D341Med (cell line): ENCODE data around the gene BLOC1S1.

Source experiments
- DNase-seq: peaks from one replicate; pipeline ENCODE4 v3.0.0; 2012; ENCODE audit warnings: low spot score

The BLOC1S1 gene

DNA sequence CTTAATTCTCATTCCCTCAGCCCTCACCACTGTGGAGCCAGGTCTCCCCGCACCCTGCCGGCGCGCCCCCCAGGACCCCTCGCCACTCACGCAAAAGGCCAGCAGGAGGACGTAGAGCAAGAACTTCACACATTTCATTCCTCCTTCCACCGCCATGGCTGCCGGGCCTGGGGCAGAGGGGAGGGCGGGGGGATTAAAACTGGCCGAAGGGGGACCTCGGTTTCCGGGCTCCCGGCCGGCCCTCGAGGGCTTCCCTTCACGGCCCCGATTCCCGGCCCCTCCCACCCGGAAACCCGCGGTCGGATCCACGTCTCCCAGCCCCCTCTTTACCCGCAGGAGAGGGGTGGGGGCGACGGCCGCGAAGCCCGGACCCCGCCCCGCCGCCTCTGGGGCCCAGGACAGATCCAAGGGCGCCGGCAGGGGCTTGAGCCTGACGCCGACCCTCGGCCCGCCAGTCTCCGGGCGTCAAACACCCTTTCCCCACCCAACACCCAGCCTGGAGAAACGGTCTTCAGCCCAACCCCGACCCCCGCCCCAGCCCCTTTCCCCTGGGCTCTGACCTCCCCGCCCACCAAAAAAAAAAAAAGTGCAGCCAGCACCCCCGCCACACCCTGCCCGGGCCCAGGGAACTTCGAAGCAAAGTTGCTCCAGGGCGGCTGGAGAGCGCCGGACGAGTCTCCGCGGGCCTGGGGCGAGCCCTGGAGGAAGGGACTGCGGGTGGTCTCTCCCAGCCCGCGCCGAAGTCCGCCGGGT lies 12.5 kb downstream of the BLOC1S1 start:
- DNase-seq, result peak; percentile 71

DNA sequence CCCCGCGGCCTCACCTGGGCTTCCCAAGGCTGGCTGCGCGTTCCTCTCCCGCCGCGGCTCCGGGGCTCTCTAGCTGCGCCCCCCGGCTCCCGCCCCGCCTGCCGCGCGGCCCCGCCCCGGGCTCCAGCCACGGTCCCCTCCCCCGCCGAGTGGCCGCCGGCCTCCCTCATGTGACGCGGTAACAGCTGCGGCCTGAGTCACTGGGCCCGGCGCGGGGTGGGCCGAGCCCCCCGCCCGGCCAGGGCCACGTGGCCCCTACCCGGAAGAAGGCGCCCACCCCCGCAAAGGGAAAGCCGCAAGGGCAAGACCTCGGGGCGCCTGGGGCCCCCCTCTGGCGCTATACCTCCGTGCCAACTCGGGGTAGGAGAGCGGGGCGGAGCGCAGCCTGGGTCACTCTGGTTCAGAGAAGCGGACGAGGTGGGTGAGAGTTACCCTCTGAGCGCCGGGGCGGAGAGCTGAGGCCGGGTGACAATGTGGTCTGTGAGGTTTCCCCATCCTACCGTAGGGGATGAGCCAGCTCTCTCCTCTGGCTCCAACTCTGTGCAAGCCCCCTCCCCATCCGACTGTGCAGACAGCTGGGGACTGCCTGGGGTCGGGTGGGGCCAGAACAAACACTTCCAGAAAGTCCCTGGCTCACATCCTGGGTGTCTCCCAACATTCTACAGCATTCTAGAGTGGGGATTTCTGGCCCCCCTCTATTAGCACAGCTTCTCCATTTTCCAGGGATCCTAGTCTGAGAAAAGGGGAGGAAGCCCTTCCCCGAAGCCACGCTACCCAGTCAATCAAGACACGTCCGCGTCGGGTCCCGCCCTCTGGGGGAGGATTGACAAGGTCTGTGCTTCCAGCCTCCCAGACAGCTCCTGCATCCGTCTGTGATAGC lies 13.3 kb downstream of the BLOC1S1 start, which contains the start of gene CD63:
CD63 (minus strand) TSS at position 71 of the 880 bp plus-strand sequence. CDS start 668 bp downstream, outside the sequence.
- peak; percentile 90 for DNase-seq

DNA sequence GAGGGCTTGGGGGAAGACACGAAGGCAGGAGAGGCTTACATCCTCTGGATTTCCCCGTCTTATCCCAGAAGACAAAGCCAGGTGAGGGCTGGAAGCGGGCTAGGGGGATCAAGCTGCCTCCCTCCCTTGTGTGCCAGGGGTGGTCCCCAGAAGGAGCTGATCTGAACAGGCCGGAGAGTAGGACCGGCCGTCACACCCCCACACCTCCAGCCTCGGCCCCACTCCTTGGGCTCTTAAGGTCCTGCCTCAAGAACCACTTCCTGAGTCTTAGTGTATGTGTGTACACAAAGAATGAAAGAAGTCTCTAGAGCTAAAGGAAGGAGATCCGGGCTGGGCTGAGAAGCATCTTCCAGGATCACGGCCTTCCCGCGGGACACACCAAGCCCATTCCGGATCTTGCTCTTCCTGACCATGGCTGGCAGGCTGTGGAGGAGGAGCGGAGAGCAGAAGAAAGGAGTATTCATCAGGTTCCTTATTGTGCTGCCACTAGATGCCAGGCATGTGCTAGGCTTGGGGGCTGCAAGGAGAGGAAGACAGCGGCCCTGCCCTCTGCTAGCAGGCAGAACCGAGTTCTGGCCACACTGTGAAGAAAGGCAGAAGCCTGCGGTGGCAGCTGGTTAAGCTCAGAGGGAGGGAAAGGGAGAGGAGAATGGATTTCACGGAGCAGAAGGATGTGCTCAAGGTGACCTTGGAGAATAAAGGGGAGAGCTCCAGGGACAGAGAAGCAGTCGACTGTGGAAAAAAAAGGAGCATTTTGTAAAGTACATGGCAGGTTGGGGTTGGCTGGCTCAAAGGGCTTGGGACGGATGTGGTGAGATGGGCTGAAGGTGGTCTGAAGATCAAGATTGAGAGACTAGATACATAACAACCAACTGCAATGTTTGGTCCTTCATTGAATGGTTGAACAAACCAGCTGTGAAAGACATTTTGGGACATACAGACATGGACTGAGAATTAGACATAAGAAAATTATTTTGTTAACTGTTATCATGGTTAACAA lies 14.3 kb downstream of the BLOC1S1 start:
- DNase-seq, result peak; percentile 43

DNA sequence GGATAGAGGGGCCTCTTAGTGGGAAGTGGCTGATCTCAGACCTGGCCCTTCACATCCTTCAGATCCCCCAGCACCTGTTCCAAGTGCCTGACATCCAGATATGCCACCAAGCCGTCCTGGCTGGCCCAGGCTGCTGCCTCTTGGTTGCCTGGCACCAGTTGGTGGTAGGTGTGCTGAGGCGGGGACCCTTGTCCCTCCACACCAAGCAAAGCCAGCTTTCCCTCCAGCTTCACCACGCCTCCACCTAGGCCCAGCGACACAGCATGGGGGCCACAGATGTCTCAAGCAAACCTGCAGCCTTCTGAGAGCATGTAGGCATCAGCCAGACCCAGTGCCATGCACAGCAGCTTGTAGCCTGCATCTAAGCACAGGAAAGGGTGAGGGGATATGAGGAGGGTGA lies 16.4 kb downstream of the BLOC1S1 start:
- no peak for DNase-seq

DNA sequence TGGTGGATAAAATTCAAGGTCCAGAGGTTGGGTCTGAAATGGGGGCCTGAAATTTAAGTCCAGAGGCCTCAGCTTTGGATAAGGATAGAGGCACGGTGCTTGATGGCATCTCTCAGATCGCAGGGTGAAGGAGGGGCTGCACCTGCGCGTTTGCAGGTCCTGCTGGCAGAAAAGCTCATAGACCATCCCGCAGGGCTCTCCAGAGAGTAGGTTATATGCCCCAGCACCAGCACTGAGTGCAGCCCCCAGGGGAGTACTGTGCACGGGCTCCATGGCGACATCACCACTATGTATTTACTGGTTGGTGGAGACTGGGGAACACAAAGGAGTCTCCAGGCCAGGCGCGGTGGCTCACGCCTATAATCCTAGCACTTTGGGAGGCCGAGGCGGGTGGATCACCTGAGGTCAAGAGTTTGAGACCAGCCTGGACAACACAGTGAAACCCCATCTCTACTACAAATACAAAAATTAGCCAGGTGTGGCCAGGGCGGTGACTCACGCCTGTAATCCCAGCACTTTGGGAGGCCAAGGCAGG lies 17.2 kb downstream of the BLOC1S1 start:
- DNase-seq, result no peak

DNA sequence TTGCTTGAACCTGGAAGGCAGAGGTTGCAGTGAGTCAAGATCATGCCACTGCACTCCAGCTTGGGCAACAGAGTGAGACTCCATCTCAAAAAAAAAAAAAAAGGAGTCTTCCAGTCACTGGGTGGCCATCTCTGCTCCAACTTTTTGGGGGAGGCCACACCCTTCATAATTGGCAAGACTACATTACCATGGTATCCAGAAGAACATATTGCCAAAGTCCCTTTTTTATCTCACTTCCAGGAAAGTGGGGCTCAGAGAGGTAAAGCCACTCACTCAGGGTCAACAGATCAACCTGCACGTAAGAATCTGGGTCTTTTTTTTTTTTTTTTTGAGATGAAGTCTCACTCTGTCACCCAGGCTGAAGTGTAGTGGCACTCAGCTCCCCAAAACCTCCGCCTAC lies 18.0 kb downstream of the BLOC1S1 start:
- no peak for DNase-seq

DNA sequence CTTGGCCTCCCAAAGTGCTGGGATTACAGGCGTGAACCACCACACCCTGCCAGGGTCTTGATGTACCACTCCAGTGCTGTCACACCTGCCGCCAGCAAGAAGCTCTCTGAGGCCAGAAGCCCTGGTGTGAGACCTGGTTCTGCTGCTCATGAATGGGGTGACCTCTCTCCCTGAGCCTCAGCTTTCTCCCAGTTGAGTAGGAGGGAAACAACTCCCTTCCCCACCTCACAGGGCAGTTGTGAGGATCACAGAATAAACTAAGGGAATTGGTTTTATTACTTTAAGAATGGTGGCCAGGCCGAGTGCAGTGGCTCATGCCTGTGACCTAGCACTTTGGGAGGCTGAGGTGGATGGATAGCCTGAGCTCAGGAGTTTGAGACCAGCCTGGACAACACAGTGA lies 18.7 kb downstream of the BLOC1S1 start:
- no peak for DNase-seq

DNA sequence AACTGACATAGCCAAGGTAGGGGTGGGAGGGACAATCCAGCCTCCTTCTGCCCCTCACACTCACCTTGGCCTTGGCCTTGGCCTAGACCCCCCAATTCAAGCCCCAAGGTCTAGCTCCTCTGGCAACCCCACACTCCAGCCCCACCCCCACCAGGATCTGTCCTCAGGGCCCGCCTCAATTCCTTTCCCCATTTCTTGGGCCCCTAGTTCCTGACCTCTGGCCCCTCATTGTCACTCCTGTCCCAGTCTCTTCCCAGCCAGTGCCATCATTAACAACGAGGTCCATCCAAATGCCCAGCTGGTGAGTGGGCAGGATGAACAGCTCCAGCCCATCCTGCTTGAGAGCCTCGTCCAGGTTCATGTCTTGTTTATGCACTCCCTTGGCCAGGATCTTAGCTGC lies 20.2 kb downstream of the BLOC1S1 start:
- DNase-seq, result no peak

DNA sequence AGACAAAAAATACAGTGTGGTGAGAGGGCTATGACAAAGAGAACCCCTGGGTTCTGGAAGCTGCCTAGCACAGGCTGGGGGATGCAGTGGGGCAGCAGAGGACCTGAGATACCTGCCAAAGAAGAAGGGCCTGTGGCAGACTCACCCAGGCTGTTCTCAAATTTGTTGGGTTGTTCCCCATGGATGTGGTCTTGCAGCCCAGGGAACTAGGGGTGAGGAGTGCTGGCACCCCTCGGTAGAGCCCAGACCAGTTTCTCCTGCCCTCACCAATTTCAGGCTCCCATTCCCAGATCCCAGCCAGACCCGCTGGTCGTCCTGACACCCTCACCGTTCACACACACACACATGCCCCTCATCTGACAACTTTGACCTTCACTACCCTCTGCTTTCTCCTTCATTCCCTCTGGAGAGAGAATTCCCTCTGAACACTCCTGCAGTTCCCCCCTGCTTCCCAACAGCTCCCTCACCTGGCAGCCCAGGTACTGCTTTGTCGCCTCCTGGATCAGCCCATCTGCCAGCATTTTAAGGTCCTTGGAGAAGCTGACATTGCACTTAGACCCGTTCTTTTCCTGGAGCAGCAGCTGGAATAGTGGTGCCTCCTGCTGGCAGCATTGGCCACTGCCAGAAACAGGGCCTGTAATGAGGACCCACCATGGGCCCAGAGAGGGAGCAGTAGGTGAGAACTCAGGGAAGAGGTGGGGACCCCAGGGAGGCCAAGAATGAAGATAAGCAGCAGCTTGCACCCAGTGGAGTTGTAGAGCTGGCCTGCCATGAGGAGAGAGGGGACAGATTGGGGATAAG lies 21.1 kb downstream of the BLOC1S1 start:
- DNase-seq, result peak; percentile 76

DNA sequence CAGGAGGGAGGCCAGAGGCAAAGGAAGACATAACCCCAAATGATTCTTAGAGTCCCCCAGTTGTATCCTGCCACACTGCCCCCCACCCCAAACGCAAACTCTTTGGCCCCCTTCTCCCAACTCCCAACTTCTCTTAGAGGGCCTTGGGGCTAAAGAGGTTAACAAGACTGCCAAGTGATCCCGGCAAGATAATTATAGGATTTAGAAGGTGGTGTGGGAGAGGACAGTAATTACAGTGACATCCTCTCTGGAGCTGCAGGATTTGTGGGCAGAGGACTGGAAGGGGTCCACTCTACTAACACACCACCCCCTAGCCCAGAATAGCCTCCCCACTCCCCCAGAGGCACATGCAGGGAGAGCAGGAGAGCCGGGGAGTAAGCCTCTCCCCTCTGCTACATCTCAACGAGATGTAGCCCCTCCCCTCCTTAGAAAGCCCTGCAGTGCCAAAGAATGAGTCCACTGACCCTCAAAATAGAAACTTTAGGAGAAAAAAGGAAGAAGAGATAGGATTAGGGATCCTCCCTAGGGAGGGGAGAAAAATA lies 21.8 kb downstream of the BLOC1S1 start:
- no peak for DNase-seq

DNA sequence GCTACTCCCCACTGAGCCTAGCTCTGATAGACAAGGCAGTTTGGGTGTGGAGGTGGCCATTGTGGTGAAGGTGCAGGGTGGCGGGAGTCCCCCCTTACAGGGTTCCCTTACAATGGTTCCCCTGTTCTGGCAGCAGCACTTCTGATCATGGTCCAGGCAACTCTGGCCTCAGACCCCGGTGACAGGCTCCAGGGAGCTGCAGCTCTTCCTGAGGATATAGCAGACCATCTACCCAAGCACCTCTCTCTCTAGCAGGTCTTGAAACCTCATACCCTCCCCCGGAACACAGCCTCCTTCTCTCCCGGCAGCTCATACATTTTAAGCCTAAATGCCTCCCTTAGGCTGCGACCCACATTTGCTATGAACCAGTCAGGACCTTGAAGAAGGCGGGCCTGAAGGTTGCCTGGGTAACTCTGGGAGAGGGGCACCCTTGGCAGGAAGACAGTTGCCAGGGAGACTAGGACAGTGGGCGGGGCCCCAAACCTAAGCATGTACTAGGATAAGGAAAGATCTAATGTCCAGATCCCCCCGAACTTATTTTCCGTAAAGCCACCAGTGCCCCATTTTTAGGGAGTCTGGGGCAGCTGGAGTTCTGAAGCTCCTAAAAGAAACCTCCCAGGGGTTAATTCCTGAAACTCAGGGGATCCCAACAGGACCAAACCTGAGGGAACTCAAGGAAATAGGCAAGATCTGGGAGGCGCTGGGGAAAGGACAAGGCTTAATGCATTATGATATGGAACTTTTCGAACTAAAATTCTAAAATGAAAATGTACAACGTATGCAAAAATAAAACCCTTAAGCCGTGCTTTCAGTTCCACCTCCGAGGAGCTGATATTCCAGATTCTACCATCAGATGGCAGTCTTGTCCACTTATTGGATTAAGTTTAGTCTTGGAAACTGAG lies 22.5 kb downstream of the BLOC1S1 start:
- peak; percentile 80 for DNase-seq

DNA sequence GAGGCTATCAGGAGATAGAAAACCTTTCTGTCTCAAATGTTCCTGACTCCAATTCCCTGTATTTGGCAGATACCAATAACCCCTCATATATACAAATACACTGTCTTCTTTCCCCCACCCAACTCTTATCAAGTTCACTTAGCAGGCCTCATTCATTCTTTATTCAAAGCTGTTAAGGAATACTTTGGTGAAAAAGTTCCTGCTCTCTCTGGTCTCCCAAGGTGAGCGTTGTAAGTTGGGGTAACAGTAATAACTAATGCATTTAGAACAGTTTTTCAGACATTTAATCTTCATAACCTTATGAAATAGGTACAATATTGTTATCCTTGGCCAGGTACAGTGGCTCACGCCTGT lies 23.2 kb downstream of the BLOC1S1 start:
- no peak for DNase-seq

DNA sequence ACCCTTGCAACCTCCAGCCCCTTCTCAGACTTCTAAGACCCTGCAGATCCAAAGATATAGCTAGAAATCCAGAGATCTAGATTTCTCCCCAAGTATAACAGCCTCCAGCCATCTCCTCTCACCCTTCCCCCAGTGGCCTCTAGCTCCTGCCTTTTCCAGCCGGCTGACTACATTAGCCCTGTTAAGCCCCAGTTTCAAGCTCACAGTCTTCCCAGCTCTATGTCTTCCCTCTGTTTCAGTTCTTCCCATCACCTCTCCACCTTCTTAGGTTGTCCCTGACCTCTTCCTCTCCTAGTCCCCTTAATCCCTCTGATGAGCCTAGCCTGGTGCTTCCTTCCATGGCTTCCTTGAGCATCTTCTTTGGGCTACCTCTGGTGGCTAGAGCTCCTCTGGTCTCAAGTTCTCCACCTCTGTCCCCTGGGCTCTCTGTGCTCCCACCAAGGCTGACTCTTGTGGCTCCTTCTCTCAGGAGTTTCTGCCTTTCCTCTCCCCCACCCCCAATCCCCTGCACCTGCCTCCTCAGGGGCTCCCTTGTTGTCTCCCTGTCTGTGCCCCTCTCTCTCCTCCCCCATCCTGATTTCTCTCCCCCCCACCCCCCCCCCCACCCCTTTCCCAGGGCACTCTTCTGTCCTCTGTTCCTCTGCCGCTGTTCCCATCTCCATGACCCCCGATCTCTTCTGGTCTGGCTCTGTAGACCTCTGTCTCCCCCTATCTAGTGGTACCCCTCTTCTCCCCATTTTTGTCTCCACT lies 26.3 kb downstream of the BLOC1S1 start:
- no peak for DNase-seq

DNA sequence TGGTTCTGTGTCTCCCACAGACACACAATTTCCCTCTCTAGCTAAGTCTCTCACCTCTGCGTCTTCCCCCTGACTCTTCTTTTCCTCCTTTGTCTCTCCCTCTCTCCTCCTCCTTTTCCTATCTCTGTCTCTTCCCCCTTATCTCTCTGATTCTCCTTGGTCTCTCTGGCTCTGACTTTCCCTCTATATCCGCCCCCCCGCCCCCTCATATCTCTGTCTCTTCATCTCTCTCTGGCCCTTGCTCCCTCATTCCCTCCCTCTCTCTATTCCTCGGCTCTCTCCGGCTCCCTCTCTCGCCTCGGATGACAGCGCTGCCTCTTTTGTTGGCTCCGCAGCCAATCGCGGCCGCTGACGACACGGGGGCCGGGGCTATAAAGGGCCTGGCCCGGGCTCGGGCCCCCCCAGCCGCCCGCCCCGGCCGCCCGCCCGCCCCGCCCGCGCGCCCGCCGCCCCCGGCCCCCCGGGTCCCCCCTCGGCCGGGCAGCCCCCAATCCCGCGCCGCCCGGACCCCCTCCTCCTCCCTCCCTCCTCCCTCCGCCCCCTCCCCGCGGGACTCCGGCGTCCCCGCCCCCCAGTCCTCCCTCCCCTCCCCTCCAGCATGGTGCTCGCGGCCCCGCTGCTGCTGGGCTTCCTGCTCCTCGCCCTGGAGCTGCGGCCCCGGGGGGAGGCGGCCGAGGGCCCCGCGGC lies 27.0 kb downstream of the BLOC1S1 start, which contains the start of gene GDF11:
GDF11 (plus strand) TSS at position 404 of the 687 bp plus-strand sequence; CDS start at position 599, 195 bp downstream.
- DNase-seq, result peak; percentile 90

DNA sequence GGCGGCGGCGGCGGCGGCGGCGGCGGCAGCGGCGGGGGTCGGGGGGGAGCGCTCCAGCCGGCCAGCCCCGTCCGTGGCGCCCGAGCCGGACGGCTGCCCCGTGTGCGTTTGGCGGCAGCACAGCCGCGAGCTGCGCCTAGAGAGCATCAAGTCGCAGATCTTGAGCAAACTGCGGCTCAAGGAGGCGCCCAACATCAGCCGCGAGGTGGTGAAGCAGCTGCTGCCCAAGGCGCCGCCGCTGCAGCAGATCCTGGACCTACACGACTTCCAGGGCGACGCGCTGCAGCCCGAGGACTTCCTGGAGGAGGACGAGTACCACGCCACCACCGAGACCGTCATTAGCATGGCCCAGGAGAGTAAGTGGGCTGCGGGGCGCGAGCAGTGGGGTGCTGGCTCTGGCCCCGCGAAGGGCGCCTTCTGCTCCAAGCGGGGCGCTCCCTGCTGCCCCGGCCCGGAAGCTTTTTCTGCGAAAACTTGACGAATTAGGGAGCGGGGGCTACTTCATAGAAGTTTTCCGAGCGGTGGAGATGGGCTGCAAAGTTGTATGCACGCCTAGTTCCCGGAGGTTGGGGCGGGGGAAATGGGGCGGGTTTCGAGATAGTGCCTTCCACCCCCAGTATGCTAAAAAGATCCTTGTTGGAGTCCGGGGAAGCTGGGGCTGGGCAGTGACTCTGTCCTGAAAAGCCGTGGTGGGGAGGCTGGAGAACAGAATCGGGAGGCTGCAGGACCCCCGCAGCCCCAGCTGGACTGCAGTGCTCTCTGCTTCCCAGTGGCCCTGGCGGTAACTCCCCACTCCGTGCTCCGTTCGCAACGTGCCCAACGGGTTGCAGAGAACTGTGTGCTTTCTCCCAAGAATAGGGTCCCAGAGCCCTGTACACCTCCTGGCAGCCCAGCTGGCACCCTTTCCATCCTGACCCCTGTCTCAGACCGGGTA lies 27.8 kb downstream of the BLOC1S1 start:
- peak; percentile 72 for DNase-seq

DNA sequence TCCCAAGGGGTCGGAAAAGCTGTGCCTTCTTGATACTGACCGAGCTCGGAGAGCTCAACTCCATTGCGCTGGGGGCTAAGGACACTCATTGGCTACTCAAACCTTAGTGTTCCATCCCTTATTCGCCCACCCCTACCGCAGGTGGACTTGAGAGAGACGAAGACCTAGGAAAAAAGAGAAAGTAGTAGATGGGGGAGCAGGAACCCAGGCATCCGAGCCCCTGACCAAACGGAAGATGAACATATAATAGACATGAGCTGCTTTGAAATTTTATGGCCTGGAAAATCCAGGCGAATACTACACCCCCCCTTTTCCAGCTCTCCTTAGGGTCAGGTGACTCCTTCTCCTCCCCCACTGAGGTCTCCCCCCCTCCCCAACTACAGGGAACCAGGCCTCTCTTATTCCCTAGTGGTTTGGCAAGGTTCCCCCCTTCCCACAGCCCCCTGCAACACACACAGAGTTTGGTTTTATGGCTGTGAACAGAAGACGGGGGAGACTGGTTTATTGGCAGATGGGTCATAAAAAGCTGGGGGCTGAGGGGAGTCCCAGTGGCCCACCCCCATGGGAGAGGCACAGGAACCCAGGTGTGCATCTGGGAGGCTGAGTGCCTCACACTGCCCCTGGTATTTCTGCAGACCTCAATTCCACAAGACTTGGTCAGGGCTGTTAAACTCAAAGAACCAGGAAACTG lies 28.6 kb downstream of the BLOC1S1 start:
- DNase-seq, result no peak
